Mesothelial cell of epicardium (in vitro differentiated cells): ENCODE results near the gene MOCS3. TPM values are rescaled to one million over a fixed set of nuclear protein-coding genes. Genes with fewer than 3 reads are reported as not detected.

Experiments used
- DNase-seq, 2 experiments: peaks; one replicate each; pipeline ENCODE4 v3.0.0; 2021; ENCODE audit warnings: low spot score in 2 of 2; ENCODE audit not compliant: unreplicated experiment in 2 of 2
- H3K27ac Mint-ChIP-seq: 2 replicates; pipeline ENCODE4 v1.8.0; 2021; ENCODE audit warnings: mixed read lengths
- H3K27me3 Mint-ChIP-seq: 2 replicates; pipeline ENCODE4 v1.8.0; 2021; ENCODE audit warnings: low read depth, mixed read lengths
- H3K36me3 Mint-ChIP-seq: 2 replicates; pipeline ENCODE4 v1.8.0; 2021; ENCODE audit warnings: mixed read lengths
- H3K4me1 Mint-ChIP-seq: 2 replicates; pipeline ENCODE4 v1.8.0; 2021; ENCODE audit warnings: mixed read lengths
- H3K4me3 Mint-ChIP-seq: 2 replicates; pipeline ENCODE4 v1.8.0; 2021; ENCODE audit warnings: mild to moderate bottlenecking, moderate library complexity, mixed read lengths
- H3K9me3 Mint-ChIP-seq: 2 replicates; pipeline ENCODE4 v1.8.0; 2021; ENCODE audit warnings: mixed read lengths
- total RNA-seq: library from RNA; stranded (reverse); gene quantifications from 3 replicates; pipeline ENCODE4 v1.2.1, GENCODE V29; 2021
- TF ChIP-seq, protein P1 (sequence below): fragments of 200-600 bp; sonication (generic); IDR thresholded peaks from one replicate; pipeline ENCODE4 v1.5.0; 2021; ENCODE audit warnings: antibody characterized with exemption; ENCODE audit not compliant: unreplicated experiment

Gene MOCS3
- total RNA-seq, 1 donor from 2014 or later: 5.4 TPM

- TF ChIP-seq, protein P1, sequence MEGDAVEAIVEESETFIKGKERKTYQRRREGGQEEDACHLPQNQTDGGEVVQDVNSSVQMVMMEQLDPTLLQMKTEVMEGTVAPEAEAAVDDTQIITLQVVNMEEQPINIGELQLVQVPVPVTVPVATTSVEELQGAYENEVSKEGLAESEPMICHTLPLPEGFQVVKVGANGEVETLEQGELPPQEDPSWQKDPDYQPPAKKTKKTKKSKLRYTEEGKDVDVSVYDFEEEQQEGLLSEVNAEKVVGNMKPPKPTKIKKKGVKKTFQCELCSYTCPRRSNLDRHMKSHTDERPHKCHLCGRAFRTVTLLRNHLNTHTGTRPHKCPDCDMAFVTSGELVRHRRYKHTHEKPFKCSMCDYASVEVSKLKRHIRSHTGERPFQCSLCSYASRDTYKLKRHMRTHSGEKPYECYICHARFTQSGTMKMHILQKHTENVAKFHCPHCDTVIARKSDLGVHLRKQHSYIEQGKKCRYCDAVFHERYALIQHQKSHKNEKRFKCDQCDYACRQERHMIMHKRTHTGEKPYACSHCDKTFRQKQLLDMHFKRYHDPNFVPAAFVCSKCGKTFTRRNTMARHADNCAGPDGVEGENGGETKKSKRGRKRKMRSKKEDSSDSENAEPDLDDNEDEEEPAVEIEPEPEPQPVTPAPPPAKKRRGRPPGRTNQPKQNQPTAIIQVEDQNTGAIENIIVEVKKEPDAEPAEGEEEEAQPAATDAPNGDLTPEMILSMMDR: no peak
- Mint-ChIP-seq H3K36me3 (peaks cover 23% of the 10 kb centered on the region), H3K9me3 (no peaks in the 10 kb centered on the region), H3K27me3 (no peaks in the 10 kb centered on the region), H3K4me1 (no peaks in the 10 kb centered on the region), H3K4me3 (no peak overlapping the region), H3K27ac (no peak overlapping the region)
- DNase-seq: no peak
These were observed 45.1 kb downstream of the MOCS3 start for GRCh38 chr20:51003753-51004152.

DNA sequence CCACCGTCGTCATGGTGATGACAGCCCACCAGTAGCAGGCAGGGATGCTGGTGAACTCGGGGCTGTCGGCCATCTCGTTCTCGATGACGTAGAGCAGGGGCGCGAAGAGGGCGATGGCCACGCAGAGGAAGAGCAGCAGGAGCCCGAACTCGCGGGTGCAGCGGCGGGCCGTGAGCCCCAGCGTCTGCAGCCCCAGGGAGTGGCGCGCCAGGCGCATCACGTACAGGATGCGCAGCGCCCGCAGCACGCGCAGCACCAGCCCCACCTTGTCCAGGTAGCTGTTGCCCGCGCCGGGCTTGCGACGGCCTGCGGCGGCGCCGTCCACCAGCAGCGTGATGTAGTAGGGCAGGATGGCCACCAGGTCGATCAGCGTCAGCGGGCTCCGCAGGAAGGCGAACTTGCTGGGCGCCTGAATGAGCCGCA, 45.7 kb downstream of the MOCS3 start:
- no peaks in the 10 kb centered on the region for H3K27me3 Mint-ChIP-seq
- no peak overlapping the region for H3K4me3 Mint-ChIP-seq
- peaks cover 29% of the 10 kb centered on the region for H3K36me3 Mint-ChIP-seq
- no peaks in the 10 kb centered on the region for H3K4me1 Mint-ChIP-seq
- H3K9me3 Mint-ChIP-seq: no peaks in the 10 kb centered on the region
- no peak for DNase-seq
- TF ChIP-seq, protein P1: no peak
- no peak overlapping the region for H3K27ac Mint-ChIP-seq

DNA sequence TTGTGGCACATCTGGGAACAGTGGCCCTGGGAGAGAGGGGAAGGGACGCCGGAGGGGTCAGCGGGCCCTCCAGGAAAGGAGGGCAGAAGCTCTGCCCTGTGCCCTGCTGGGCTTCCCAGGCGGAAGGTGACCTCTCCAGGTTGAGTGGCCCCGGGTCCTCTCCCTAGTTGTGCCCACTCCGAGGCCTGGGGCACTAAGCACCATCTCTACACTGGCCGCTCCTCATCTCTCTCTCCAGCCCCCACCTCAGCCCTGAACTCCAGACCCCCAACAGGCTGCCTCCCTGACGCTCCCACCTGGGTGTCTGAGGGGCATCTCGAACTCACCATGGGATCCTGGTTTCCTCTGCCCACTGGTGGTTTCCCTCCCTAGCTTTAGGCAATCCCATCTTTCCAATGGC, 46.2 kb downstream of the MOCS3 start:
- no peak for DNase-seq
- H3K27me3 Mint-ChIP-seq: no peaks in the 10 kb centered on the region
- H3K4me3 Mint-ChIP-seq: no peak overlapping the region
- H3K9me3 Mint-ChIP-seq: no peaks in the 10 kb centered on the region
- H3K27ac Mint-ChIP-seq: no peak overlapping the region
- H3K4me1 Mint-ChIP-seq: no peaks in the 10 kb centered on the region
- H3K36me3 Mint-ChIP-seq: peaks cover 32% of the 10 kb centered on the region
- TF ChIP-seq, protein P1: no peak

- Mint-ChIP-seq H3K4me1 (no peaks in the 10 kb centered on the region), H3K4me3 (no peak overlapping the region), H3K9me3 (no peaks in the 10 kb centered on the region), H3K27me3 (no peaks in the 10 kb centered on the region), H3K36me3 (peaks cover 33% of the 10 kb centered on the region), H3K27ac (no peak overlapping the region)
- DNase-seq: no peak
- TF ChIP-seq, protein P1: no peak
These were observed 46.6 kb downstream of the MOCS3 start for GRCh38 chr20:51005214-51005613.

GRCh38 chr20:51008718-51009117, 50.1 kb downstream of the MOCS3 start:
- TF ChIP-seq, protein P1: no peak
- H3K27ac Mint-ChIP-seq: no peak overlapping the region
- H3K27me3 Mint-ChIP-seq: no peaks in the 10 kb centered on the region
- no peaks in the 10 kb centered on the region for H3K9me3 Mint-ChIP-seq
- H3K36me3 Mint-ChIP-seq: peaks cover 23% of the 10 kb centered on the region
- H3K4me3 Mint-ChIP-seq: no peak overlapping the region
- DNase-seq: no peak
- H3K4me1 Mint-ChIP-seq: peaks cover 6% of the 10 kb centered on the region
